K562 (cell line): ENCODE measurements around the gene ARHGAP30. TPM values are rescaled to one million over a fixed set of nuclear protein-coding genes. Genes with fewer than 3 reads are reported as not detected.
A peak's percentile ranks its signal among the peaks of the same experiment; 100 is the strongest.

Experiments
- ATAC-seq: fragments of 200-7000 bp; cut with Tn5 transposase; 3 replicates; pipeline ENCODE4 v1.9.1; 2020; ENCODE audit warnings: moderate library complexity
- BruUV-seq: library from RNA; stranded (reverse); fragments of 400-500 nt; replicated peaks from 2 replicates; lab custom pipeline; 2021; lab: Mats Ljungman, UMichigan
- CTCF ChIA-PET: fragments of 300-600 bp; formaldehyde crosslinking; extraction: SDS; loops from one replicate; lab custom pipeline; 2021; ENCODE audit warnings: low intra/inter-chr PET ratio; lab: Yijun Ruan, JAX
- POLR2A ChIA-PET: fragments of 300-600, 350-650 bp; sonication (Branson Sonifier 250); formaldehyde crosslinking; extraction: SDS; loops from one replicate; lab custom pipeline; 2021; ENCODE audit warnings: antibody characterized with exemption, inconsistent platforms; lab: Yijun Ruan, JAX
- DNase-seq, 4 experiments: peaks; one replicate each; pipeline versions ENCODE4 v3.0.0 to v3.0.0-alpha.2; 2011 to 2018; ENCODE audit warnings: low spot score in 3 of 4, mixed read lengths in 3 of 4; ENCODE audit errors: extremely low read depth in 1 of 4
- FAIRE-seq: peaks from 2 replicates; lab custom pipeline; 2011; peaks lifted over from hg19 to GRCh38; lab: Jason Lieb, UNC
- H2AFZ ChIP-seq: 2 replicates; pipeline ENCODE4 v1.6.0; 2011; ENCODE audit warnings: low read depth, low read length, control low read depth, inconsistent platforms
- H3K27ac ChIP-seq: fragments of 200-600 bp; 3 replicates; pipeline ENCODE4 v1.8.0; 2011; ENCODE audit warnings: low read depth, mild to moderate bottlenecking, control low read depth, inconsistent platforms, low read length, moderate library complexity, mixed read lengths; ENCODE audit errors: extremely low read depth
- H3K27me3 ChIP-seq, 2 experiments: fragments of 300-600 bp in 1 of 2; 2 replicates in 1 of 2; 3 replicates in 1 of 2; pipeline versions ENCODE4 v1.6.0 to v1.8.0; 2011; ENCODE audit warnings: inconsistent platforms in 2 of 2, low read length in 2 of 2, mild to moderate bottlenecking in 1 of 2, mixed read lengths in 1 of 2, moderate library complexity in 1 of 2; ENCODE audit not compliant: control insufficient read depth in 2 of 2, insufficient read depth in 2 of 2
- H3K36me3 ChIP-seq: fragments of 300-600 bp; 3 replicates; pipeline ENCODE4 v1.8.0; 2011; ENCODE audit warnings: mild to moderate bottlenecking, low read length, inconsistent platforms; ENCODE audit not compliant: control insufficient read depth, insufficient read depth
- H3K4me1 ChIP-seq, 2 experiments: fragments of 200-600 bp in 1 of 2; replicated peaks in 1 of 2; 2 replicates in 1 of 2; 3 replicates in 1 of 2; pipeline versions ENCODE4 v1.5.1 to v1.8.0; 2011; ENCODE audit warnings: inconsistent platforms in 2 of 2, low read length in 2 of 2, mild to moderate bottlenecking in 1 of 2, mixed read lengths in 1 of 2, moderate library complexity in 1 of 2; ENCODE audit not compliant: control insufficient read depth in 2 of 2, insufficient read depth in 2 of 2
- H3K4me2 ChIP-seq: 2 replicates; pipeline ENCODE4 v1.6.1; 2011; ENCODE audit warnings: low read length, control low read depth, inconsistent platforms, mixed read lengths; ENCODE audit not compliant: insufficient read depth
- H3K4me3 ChIP-seq: fragments of 200-600 bp; sonication (generic), shearing (Covaris generic); 2 replicates; pipeline ENCODE4 v1.5.1; 2016; ENCODE audit warnings: control low read depth, inconsistent platforms
- H3K79me2 ChIP-seq: fragments of 200-600 bp; 3 replicates; pipeline ENCODE4 v1.8.0; 2011; ENCODE audit warnings: low read length, inconsistent platforms; ENCODE audit not compliant: control insufficient read depth, insufficient read depth
- H3K9ac ChIP-seq, 2 experiments: 2 replicates each; pipeline versions ENCODE4 v1.6.0 to v1.6.1; 2011; ENCODE audit warnings: low read depth in 2 of 2, low read length in 2 of 2, control low read depth in 1 of 2, inconsistent platforms in 1 of 2, mild to moderate bottlenecking in 1 of 2, mixed read lengths in 1 of 2; ENCODE audit not compliant: insufficient read depth in 1 of 2
- H3K9me1 ChIP-seq: one replicate; pipeline ENCODE4 v1.6.0; 2011; ENCODE audit warnings: inconsistent platforms, mild to moderate bottlenecking, low read length, moderate library complexity; ENCODE audit not compliant: control insufficient read depth, insufficient read depth
- H3K9me3 ChIP-seq: replicated peaks from 2 replicates; pipeline ENCODE4 v1.5.1; 2011; ENCODE audit warnings: low read depth, low read length, inconsistent platforms; ENCODE audit not compliant: control insufficient read depth, insufficient read depth
- H4K20me1 ChIP-seq: replicated peaks from 2 replicates; pipeline ENCODE4 v1.6.1; 2011; ENCODE audit warnings: low read length, inconsistent platforms, mixed read lengths; ENCODE audit not compliant: control insufficient read depth, insufficient read depth
- CTCF ChIP-seq, 3 experiments: IDR thresholded peaks in 2 of 3; conservative IDR thresholded peaks in 1 of 3; 2 replicates each; pipeline ENCODE4 v1.5.1; 2011 to 2012; ENCODE audit warnings: low read length in 3 of 3, mild to moderate bottlenecking in 3 of 3, control low read depth in 2 of 3, improper control_type of control experiment in 1 of 3, inconsistent platforms in 1 of 3, low read depth in 1 of 3, mixed read lengths in 1 of 3, moderate library complexity in 1 of 3; ENCODE audit not compliant: insufficient read depth in 2 of 3
- KAT2B ChIP-seq: IDR thresholded peaks from one replicate; pipeline ENCODE4 v1.6.1; 2012; ENCODE audit warnings: low read depth, mild to moderate bottlenecking, control low read depth, inconsistent platforms, low read length, moderate library complexity
- WGBS: fragments of 100-300 bp; shearing (Covaris generic); methylation state at CpG from one replicate; pipeline ENCODE4 v1.1.6; 2016; ENCODE audit warnings: low coverage, mixed read lengths; ENCODE audit not compliant: insufficient coverage; ENCODE audit errors: missing lambda C conversion rate; 5-methylcytosine and 5-hydroxymethylcytosine counted together
- in situ Hi-C: fragments of 300-500 bp; cut with MboI; formaldehyde crosslinking; loops from 4 replicates; pipeline ENCODE4 v1.15.0; 2018; ENCODE audit warnings: inconsistent platforms, mixed read lengths
- intact Hi-C: fragments of 100-400 bp; cut with micrococcal nuclease; formaldehyde crosslinking; loops from 2 replicates; pipeline ENCODE4 v1.14.2; 2022
- polyA plus RNA-seq, 8 experiments: library from polyadenylated mRNA; depleted of rRNA in 4 of 8; stranded (reverse) in 5 of 8; unstranded in 3 of 8; fragments of >200 nt; fragmentation: Nextera tagmentation in 2 of 8; fragmentation: Illumina TruSeq in 1 of 8; extraction: Ambion mirVana in 2 of 8; extraction: Trizol in 1 of 8; gene quantifications; 2 replicates each; pipeline versions ENCODE4 v1.2.1 to v1.2.3, GENCODE V29; 2011 to 2014; ENCODE audit warnings: inconsistent platforms in 1 of 8, missing spikeins in 1 of 8
- total RNA-seq, 7 experiments: library from RNA; depleted of rRNA in 6 of 7; stranded (reverse); fragments of >200 nt in 6 of 7; fragmentation: Illumina TruSeq in 2 of 7; extraction: Trizol in 2 of 7; gene quantifications; 2 replicates each; pipeline versions ENCODE4 v1.2.1 to v1.2.3, GENCODE V29; 2011 to 2021; ENCODE audit warnings: low replicate concordance in 1 of 7

The ARHGAP30 gene
- total and polyA plus RNA-seq, 9 of the 15 experiments (the other 6 are each of a cell fraction or from before 2014, with no cell fraction given), result 0.01 to 0.73 (median 0.12) TPM

GRCh38 chr1:160999376-160999775 is 70.3 kb downstream of the ARHGAP30 start:
- ChIA-PET CTCF (no interaction called here), POLR2A (interaction anchor here (1.0 kb wide), 1 partner anchor 182 kb away, joined by 3 read pairs; no protein-coding TSS in a partner anchor)
- Histone ChIP-seq H3K27ac (no peak overlapping the region; the same call in 2 of the 3 replicates), H3K9me3 (no peaks in the 10 kb centered on the region), H4K20me1 (no peaks in the 10 kb centered on the region), H3K9ac (no peak overlapping the region), H3K79me2 (peaks cover 5% of the 10 kb centered on the region), H3K4me2 (no peak overlapping the region), H3K4me3 (no peak overlapping the region), H3K4me1 (peaks cover 7 to 19% of the 10 kb centered on the region in 2 experiments; a peak in 3 of 5 replicates), H3K9me1 (no peaks in the 10 kb centered on the region), H3K36me3 (peaks cover 59% of the 10 kb centered on the region), H2AFZ (no peak overlapping the region), H3K27me3 (no peaks in the 10 kb centered on the region)
- peak; percentile 26; the same call in 1 of the 3 replicates for ATAC-seq
- intact Hi-C loops, result no loop called here
- WGBS, result 84% methylated on average over 5 of the region's 5 CpGs
- FAIRE-seq, result no peak
- TF ChIP-seq CTCF (IDR thresholded peaks at IDR 0.05 in 2 of 3, conservative IDR thresholded peaks at IDR 0.05 in 1 of 3; ENCODE audit: insufficient read depth in 2 of 3, low read depth in 1 of 3, low read length in 3 of 3) (peak in 1 of 3 experiments; percentile 12; a peak in 2 of 6 replicates), KAT2B (no peak)
- in situ Hi-C loops, result loop anchor here (10.0 kb wide), 1 partner anchor 95 kb away; the partner anchor contains the start of gene KLHDC9
- BruUV-seq, result no TSS peak
- DNase-seq, result no peak
